Testis (tissue), 2 donors: Measurements from ENCODE around the gene GRM4.

Source experiments
- CTCF ChIP-seq, 3 experiments: fragments of 450-650 bp in 2 of 3; fragments of 200-600 bp in 1 of 3; sonication (generic) in 1 of 3; IDR thresholded peaks; one replicate each; pipeline ENCODE4 v1.5.1; 2016 to 2019; ENCODE audit warnings: antibody characterized with exemption in 3 of 3, mild to moderate bottlenecking in 2 of 3, moderate library complexity in 1 of 3
- POLR2A ChIP-seq: fragments of 450-650 bp; IDR thresholded peaks from one replicate; pipeline ENCODE4 v1.6.1; 2017; ENCODE audit warnings: antibody characterized with exemption, mild to moderate bottlenecking, moderate library complexity

- TF ChIP-seq POLR2A (no peak), CTCF (IDR thresholded peaks at IDR 0.05) (no peak)
These were observed 37.1 kb upstream of the GRM4 start for GRCh38 chr6:34182751-34183531.
